HG02943 (cell line): ENCODE measurements around the gene PARD3B.

Experiments
- ATAC-seq: cut with Tn5 transposase; IDR thresholded peaks from one replicate; pipeline ENCODE4 v1.9.1; 2021; ENCODE audit warnings: mild to moderate bottlenecking, low read depth, moderate library complexity; ENCODE audit not compliant: unreplicated experiment

PARD3B gene

DNA sequence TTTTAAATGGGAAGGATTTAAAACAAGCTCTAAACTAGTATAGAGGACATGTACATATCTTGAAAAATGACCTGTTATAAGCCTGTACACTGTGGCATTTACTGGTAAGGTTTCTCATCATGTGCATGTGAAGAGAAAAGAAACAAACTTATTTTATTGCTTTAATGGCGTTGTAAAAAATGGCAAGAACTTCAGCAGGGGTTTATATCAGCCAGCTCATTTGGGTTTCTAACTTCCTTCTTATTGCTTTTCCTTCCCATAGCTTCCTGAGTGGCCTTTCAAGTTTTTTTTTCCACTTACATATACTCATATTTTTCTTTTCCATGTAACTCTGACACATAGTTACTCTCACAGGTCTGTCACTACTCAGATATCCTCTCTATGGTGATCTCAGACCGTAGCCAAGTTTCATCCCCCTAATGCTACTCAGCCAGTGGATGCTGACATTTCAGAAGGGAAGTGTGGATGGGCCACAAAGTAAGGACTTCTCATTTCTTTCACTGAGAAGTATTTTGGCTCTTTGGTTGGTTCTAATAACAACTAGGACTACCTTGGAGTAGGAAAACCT lies 198.2 kb downstream of the PARD3B start:
- ATAC-seq, result no peak

DNA sequence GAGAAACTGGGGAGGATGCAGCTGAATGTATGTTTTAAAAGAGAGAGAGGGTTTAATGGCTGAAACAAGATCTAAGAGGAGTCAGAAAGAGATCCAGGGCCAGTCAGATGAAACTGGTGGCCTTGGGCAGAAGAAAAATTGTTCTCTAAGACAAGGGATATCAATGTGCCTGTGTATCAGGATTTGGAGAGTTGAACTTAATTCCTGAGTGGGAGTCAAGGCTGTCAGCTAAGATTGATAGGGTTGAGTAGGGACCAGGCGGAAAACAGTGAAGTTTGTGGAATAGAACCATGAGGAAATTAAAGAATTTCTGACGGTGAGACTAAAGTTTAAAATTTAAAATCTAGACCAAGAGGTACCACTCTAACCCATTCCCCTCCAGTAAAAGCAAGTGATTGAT lies 199.2 kb downstream of the PARD3B start:
- ATAC-seq, result no peak

DNA sequence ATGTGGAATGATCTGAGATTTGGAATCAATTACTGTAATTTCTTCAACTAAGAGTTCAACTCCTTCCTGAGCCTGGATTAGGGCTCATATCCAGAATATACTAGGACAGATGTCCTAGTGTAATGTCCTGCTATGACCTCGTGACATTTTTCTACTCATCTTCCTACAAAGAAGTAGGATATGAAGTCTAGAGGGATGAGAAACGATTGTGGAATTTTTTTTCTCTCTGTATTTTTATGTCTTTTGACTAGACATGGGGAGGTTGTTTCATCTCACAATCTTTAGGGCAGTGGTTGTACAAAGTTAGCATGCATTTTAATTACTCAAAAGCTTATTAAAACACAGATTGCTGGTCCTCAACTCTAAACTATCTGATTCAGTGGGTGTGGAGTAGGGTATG lies 203.0 kb downstream of the PARD3B start:
- no peak for ATAC-seq

DNA sequence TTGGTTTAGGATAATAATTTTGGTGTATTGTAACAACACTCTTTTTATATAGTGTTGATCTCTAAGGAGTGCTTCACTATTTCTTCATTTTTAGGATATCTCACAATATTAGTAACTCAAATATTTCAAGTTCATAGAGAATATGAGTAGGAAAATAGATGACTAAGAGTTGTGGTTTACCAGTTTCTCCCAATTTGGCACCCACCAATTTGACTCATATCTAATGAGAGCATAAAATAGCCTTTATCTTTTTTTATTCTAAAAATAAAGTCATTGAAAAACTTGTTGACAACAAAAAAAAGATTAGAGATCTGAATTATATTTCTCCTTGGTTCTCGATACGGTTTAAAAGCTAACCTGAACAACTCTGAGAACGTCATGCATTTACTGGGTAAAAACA lies 204.0 kb downstream of the PARD3B start:
- no peak for ATAC-seq

DNA sequence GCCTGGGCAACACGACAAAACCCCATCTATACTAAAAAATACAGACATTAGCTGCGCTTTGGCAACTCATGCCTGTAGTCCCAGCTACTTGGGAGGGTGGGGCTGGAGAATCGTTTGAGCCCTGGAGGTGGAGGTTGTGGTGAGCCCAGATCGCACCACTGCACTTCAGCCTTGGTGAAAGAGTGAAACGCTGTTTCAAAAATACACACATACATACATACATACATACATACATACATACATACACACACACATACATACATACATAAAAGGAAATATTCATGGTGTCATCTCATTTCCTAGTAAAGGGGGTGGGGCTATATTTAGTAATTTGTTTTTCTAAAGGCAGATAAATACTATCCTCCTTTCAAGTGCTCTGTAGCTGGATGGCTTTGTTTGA lies 205.1 kb downstream of the PARD3B start:
- ATAC-seq, result no peak

DNA sequence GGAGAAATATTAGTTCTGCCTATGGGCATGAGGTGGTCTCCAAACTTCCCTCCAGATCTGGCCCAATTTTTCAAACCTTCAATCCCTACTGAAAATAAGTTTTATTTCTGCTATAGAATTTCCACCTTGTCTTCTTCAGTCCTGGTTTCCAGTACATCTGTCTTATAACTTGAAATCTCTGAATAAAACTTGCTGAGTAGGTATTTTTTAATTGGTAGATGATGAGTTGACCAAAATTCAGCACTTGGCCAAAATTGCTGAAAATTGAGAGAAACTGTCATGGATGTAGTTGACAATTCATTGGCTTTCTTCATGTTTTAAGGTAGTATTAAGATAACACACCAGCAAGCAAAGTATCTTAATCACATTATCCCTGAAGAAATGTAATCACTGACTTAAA lies 206.2 kb downstream of the PARD3B start:
- ATAC-seq, result no peak

DNA sequence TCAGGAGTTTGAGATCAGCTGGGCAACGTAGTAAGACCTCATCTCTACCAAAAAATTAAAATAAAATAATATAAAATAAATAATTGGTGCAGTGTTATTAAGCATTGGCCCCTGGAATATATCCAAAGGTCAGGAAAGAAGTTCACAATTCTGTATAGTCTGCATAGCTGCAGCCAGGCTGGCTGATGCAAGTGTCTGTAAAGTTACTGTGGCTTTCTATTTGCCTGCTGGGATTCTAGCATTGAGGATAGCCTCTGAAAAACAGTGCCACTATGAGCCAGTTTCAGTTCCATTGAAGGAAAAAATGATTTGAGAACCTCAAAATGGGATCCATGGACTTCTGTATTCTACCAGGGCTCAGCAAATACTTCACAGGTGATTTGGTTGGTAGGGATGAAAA lies 208.6 kb downstream of the PARD3B start:
- no peak for ATAC-seq

DNA sequence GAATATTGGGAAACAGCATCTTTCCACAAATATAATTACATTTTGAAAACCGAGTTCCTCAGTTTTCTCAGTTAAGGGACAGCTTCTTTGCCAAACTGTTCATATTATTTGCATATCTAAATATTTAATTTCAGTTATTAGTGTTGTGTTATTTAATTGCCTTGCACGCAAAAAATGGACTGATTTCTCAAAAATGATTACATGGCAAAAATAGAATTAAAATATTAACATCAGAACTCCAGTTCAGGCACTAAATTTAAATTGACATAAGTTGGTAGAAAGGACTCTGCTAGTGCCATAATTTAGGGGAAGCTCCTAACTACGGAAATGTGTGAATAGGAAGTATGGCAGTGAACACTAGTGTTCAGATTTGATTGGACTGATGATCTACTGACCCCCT lies 209.6 kb downstream of the PARD3B start:
- no peak for ATAC-seq

DNA sequence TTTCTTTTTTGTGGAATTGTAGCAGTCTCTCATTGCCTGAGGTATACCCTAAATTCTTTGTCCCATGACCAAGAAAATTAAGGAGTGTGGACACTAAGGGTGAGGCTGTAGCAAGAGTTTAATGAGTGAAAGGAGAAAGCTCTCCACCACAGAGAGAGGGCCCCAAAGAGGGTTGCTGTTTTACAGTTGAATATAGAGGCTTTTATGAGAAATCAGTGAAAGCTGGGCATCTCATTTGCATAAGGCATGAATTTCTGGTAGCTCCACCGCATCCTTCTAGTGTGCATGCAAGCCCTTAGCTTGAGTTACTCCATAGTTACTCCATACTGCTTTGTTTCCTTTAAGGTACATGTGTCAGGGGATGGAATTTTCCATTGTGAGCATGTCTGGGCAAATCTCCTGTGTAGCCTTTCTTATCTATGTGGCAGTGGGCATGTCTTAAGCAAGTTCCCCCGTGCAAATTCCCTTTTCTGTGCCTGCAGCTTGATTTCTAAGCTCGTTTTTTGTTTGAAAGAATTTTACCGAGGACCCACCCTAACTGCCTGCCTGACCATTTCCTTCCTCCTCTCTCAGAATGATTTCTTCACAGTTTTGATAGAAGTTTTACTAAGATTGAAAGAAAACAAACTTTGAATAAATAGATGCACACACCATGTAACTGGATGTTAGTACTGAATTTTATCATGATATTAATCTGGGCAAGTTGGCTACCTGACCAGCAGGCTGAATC lies 218.9 kb downstream of the PARD3B start:
- ATAC-seq, result no peak

DNA sequence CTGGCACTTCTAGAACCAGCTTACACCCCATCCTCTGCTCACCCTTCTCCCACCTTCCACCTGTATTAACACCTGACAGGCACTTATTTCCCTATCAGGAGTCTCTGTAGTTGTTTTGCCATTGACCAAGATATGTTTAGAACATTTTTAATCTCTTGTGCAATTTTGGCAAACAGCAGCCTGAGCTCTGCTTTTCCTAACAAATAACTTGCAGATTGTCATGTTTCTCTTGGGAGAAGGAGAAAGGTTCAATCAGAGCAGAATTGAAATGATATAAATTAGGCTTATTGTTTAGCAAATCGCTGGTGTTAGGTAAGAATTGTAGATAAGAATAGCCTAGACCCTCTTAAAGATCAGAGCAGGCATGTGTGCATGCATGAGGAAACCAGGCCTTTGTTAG lies 225.5 kb downstream of the PARD3B start:
- ATAC-seq, result no peak

DNA sequence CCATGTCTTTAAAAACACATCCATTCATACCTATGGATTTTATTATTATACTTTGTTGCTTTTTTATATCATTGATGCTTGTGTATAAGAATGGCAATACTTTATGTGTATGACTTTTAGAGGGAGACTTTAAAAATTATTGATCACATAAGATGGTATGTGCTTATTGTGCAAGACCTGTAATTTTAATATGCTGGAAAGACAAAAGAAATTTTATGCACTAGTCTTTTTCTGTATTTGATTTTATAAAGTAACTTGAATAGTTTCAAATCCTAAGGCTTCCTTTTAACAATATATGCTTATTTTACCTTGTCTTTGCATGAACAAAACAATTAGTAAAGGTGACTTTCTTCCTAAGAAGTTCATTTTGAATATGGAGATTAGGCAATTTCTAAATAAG lies 226.4 kb downstream of the PARD3B start:
- no peak for ATAC-seq

DNA sequence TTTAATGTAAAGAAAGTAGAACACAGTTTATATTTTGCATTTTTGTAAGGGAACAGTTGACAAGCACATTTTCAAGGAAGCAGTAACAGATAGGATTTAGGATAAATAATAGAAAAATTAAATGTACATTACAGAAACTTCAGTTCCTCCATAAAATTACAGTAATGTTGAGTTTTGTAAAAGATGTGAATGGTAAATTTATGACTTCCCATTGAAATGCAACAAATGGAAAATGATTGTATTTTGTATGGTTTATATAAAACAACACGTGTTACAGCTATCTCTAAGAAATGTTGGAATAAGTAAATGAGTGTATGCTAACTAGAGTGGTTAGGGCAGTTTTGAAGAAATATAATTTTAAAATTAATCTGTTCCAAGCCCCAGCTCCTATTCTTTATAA lies 227.3 kb downstream of the PARD3B start:
- no peak for ATAC-seq

DNA sequence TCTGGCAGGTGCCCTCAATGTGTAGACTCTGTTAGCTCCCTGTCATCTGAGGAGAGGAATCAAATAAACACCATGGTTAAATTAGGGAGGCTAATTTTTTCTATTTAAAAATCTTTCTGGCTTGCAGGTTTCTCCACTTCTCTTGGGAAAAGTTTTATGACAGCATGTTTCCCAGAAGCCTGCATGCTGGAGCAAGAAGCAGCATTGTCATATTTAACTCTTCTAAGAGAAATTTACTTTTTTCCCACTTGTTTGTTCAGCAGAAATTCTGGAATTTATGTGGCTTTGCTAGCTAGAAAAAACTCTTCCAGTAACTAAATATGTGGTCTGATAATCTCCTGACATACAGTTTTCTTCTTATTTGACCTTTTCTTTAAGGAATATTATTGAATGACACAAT lies 230.5 kb downstream of the PARD3B start:
- no peak for ATAC-seq

DNA sequence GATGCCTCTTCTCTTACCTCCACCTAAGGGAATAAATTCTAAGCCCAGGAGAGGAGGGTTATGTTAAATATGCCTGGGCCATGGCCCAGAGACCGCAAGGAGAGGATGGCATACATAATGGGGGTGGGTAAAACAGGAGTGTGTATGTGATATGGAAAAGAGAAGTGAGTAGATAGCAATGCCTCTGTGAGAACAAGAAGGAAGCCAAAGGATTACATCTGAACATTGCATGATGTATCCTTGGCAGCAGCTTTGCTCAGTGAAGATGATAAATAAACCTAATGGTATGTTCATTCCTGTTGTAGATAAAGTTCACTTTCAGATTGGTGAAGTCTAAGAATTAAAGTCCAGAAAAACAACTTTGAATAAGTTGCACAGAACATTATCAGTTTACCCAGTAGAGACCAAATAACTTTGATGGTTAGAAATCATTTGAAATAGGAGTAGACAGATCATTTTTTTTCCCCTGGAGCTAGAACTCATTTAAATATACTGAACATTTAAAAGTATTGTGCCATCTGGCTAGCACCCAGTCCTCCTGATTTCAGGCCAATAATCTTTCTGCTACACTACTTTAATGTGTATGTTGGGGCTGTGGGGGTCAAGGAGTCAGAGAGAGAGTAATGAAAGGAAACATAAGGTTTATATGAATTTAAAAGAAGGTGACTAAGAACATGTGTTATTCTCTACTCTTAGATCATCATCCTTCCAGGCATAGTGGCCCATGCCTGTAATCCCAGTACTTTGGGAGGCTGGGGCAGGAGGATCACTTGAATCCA lies 231.7 kb downstream of the PARD3B start:
- no peak for ATAC-seq

DNA sequence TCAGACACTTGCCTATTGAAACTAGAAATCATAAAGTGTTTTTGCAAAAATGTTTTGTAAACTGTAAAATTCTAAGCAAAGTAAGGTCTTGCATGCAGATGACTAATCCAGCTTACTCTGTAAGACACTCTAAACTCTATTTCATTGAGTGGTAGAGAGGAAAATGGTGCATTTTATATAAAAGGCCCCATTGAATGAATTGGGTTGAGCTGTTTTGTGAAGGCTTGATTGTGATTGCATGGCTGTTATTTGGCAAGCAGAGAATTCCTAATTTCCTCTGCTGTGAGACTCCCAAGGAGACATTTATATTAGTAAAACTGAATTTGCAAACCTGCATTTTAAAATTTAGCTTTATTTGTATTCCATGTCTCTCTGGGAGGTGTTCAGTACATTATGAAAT lies 234.5 kb downstream of the PARD3B start:
- no peak for ATAC-seq

DNA sequence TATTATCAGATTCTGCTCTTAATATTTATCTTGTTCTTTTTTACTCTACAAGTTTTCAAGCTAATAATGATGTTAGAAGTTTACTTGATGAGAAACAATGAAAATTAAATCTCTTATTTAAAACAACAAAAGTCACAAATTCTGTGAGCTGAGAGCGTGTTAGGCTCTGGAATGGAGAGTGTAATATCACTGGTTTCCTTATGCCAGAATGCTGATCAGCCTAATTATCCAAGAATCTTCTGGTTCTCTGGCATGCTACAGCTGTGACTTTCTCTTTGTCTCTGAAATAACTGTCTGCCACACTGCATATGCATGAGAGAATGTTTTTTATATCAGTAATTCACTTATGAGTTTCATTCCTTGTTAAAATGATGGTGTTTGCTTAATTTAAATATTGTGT lies 236.7 kb downstream of the PARD3B start:
- ATAC-seq, result no peak

DNA sequence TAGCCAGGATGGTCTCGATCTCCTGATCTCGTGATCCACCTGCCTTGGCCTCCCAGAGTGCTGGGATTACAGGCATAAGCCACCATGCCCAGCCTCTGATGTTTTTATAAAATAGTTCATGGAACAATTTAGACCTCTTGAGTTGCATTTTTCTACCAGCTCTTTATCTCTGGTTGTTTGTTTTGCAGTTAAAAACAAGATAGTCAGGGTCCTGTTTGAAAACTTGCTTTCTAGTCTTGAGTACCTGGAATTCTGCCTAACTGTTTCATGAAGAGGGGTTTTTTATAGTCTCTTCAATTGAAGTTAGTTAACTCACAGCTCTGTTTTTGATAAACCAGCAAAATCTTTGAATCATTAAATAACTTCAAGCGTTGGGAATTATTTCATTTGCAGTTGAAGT lies 244.8 kb downstream of the PARD3B start:
- ATAC-seq, result no peak

DNA sequence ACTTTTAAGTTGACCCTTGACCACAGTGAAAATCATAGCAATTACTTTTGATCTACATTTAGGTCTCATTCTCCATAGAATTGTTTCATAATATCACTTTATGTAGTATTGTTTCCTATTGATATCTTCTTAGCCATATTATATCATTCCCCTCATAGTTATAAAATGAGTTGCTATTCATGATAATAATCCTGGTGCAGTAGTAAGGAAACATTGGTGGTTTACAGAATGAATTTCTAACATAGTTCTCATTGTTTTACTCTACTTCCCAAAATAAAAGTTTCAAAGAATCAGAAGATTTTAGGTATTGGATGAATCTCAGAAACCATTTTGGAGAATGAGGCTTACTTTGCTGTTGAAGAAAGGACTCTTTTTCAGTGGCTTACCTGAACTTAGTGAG lies 246.0 kb downstream of the PARD3B start:
- ATAC-seq, result no peak

DNA sequence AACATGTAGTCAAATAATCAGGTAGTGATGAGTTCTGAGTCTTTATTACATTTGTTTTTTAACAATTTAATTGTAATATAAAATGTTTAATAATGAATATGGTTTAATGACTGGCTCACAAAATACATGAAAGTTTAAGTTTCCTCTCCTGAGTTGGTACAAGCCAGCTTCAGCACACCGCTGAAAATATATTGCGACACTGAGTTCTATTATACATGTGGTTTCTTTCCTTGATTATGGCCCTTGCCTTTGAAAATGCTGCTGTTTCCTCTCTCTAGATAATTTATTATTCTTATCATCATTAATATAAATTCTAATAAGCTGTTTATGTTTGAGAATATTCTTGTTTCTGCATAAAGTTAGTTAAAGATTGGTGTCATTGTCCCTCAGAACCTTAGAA lies 249.3 kb downstream of the PARD3B start:
- ATAC-seq, result no peak

DNA sequence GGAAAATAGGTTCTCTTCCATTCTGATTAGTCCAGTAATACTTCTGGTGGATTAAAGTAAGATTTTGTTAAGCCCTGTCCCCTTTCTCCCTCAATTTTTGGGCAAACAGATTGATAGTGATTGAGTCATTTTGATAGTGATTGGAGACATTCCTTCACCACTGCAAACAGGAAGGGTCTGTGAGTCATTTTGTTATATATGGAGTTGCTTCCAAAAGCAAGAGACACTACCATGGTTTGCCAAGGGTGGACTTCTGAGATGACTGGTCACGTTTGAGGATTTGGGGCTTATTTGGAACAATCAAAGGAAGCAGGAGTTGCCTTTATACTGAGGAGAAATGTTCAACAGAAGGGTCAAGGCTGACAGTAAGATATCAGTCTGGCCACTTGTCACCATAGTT lies 249.9 kb downstream of the PARD3B start:
- ATAC-seq, result no peak

DNA sequence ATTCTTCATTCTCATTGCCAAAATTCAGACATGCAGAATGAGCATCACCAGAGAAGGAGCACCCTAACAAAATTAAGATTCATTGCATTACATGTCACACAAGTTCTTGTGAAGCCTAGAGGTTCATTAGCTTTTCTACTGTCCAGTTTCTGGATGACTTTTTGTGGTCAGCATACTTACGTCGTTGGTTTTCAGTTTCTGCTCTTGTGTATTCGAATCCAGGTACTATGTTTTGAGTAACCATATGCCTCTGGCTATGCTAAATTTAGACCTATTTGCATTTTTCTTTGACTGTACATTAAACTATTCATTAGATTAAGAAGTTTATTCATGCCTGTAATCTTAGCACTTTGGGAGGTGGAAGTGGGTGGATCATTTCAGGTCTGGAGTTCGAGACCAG lies 251.3 kb downstream of the PARD3B start:
- no peak for ATAC-seq

DNA sequence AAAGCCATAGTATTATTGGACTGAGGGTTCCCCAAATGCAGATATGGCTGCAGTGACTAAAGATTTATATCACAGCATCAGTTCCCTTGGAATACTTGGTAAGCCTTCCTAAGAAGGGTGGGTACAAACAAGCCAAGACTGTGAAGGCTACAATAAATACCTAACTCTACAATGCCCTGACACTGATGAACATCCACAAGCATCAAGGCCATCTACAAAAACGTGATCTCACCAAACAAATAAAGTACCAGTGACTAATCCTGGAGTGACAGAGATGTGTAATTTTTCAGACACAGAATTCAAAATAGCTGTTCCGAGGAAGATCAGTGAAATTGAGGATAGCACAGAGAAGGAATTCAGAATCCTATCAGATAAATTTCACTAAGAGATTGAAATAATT lies 254.5 kb downstream of the PARD3B start:
- ATAC-seq, result no peak
